GM18498 (cell line): Measurements from ENCODE around the gene SPATA20.

Source experiments
- ATAC-seq: cut with Tn5 transposase; IDR thresholded peaks from one replicate; pipeline ENCODE4 v1.9.1; 2021; ENCODE audit warnings: mild to moderate bottlenecking, moderate library complexity; ENCODE audit not compliant: unreplicated experiment

Gene SPATA20

DNA sequence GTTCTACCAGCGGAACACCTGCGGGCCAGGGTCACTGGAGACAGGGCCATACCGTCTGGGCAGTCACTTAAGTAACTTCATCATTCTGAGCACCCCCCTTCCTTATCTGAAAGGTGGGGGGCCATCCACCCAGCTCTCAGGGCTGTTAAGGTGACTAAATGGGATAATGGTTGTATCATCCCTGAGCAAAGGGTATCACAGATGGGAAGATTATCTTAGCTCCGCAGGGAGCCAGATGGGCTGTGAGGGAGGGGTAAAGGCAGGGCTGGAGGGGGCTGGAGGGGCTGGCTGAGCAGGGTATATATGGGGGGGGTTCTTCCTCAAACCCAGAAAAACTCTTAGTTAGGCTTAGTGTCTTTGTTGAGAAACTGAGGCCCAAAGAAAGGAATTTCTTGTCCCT is 10.7 kb downstream of the SPATA20 start:
- ATAC-seq: no peak

DNA sequence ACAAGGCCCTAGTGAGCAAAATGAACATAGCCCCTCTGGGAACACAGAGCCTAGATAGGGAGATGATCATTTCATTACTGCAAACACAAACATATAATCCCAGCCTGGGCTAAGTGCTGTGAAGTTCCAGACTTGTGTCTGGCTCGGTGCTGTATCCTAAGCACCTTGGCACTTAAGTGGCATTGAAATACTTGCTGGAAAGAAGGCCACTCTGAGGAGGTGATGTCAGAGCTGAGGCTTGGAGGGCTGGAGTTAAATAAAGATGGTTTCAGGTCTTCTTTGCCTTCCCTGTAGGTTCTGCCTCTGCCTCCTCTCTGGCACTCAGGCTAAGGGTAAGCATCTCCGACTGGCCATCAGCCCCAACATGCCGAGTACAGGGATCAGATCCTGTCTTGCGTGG is 11.1 kb downstream of the SPATA20 start:
- ATAC-seq: no peak

DNA sequence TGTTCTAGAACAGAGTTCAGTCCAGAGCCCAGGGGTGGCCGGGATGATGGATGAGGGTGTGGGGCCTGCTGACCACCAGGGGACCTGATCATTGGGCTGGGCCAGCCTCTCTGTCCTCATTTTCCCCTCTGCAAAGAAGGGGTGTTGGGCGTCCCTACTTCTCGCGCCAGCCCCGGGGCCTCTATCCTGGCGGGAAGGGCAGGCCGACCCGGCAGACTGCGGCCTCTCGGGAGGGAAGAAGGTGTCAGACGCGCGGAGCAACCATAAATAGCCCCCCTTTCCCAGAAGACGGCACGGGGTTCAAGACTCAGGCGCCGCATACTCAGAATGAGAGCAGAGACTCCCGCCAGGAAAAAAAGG is 11.6 kb downstream of the SPATA20 start:
- ATAC-seq: no peak

DNA sequence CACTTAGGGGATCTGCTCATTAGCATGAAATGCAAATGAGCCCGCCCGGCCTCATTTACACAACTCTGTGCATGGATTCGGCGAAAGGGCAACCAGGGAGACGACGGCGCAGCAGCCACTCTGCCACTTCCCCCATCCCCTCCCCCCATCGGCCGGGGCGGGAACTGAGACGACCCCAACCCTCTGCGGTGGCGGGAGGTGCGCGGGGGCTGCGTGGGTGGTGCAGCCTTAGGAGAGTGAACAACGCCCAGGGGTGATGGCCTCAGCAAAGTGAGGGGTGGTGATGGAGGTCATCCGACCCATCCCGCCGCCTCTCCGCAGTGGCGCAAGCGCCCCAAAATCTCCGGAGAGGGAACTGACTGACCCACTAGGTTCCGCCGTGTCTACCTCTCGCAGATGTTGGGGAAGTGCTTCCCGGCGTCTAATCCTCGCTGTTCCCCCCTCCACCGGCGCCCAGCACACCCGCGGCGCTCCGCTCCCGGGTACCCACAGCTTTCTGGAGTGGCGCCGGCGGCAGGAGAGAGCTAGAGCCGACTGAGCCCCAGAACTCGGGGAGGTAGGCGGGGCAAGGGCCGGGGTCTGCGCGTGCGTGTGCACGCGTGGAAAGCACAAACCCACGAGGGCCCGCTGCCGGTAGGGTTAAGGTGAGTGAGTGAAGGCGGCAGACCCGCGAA is 12.1 kb downstream of the SPATA20 start:
- ATAC-seq: no peak

DNA sequence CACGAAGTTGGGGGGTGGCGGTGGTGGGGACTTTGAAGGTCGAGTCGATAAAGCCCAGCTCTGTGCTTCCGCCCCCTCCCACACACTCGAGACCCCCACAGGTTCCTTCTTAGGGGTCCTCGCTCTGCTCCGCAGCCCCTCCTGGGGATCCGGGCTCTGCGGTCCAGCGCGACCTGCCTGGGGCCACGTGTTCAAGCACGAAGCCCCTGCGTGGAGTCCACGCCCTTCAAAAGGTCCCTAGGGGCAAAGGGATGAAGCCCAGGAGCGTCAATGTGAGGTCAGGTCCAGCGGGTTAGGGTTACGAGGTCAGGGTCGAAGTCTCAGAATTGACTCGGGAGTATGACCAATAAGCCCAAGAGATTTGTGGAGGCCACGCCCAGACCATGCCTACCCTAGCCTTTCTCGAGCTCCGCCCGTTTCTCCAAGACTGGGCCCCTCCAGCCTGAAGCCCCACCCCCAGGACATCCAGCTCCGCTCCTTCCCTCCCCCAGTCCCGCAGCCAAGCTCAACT is 12.8 kb downstream of the SPATA20 start:
- ATAC-seq: no peak

DNA sequence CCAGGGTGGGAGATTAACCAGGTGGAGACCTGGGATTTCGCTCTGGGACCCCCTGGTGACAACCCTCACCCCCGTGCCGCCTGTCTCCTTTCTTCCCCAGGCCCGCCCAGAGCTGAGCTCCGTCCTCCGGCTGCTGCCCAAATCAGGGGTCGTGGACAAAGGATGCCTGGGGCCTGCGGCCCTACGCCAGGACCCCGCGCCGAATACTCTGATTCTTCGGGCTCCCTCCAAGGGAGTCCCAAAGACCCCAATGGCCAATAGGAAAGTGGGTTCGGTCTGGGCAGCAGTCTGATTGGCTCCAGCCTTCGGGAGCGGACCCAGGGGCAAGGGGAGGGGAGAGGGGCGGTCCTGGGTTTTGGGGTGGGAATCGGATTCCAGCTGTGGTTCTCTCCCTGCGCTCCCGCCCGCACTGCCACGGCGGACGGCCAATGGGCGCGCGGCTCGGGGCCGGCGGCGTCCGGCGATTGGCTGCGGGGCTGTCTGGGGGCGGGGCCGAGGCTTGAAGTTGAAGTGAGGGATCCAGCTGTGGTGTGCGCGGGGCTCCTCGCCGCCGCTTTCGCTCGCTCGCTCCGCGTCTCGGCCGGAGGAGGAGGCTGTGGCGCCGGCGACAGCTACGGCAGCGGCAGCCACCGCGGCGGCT is 13.3 kb downstream of the SPATA20 start, which contains the start of gene CACNA1G:
Gene CACNA1G, plus strand, starts transcription at position 531 of the 640 bp plus-strand sequence. CDS start 745 bp downstream, outside the sequence.
- ATAC-seq: peak; percentile 90

DNA sequence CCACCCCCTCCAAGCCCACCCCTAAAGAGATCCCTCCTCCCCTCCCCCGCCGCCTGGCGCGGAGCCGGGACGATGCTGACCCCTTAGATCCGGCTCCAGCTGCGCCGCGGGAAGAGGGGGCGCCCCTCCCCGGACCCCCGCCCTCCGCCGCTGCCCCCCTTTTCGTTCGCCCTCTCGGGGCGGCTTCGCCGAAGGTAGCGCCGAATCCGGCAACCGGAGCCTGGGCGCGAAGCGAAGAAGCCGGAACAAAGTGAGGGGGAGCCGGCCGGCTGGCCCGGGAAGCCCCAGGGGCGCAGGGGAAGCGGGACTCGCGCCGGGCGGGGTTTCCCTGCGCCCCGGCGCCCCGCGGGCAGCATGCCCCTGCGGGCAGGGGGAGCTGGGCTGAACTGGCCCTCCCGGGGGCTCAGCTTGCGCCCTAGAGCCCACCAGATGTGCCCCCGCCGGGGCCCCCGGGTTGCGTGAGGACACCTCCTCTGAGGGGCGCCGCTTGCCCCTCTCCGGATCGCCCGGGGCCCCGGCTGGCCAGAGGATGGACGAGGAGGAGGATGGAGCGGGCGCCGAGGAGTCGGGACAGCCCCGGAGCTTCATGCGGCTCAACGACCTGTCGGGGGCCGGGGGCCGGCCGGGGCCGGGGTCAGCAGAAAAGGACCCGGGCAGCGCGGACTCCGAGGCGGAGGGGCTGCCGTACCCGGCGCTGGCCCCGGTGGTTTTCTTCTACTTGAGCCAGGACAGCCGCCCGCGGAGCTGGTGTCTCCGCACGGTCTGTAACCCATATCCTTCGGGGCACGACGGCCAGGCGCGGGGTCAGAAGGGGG is 14.2 kb downstream of the SPATA20 start:
- ATAC-seq: peak; percentile 13

DNA sequence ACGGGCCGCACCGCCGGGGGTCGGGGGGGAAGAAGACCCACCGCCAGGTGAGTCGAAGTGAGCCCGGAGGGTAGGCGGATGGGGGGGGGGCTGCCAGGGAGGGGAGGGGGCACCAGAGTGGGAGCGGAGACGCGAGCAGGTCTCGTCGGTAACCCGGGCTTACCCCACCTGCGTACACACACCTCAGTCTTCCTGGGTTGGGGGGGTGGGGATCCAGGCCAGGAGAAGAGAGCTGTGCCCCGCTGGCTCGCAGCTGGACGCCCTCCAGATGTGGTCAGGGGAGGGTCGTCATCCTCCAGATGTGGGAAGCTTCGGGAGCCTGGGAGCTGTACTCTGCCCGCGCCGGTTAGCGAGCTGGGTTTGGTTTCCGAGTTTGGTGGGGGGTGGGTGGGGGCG is 14.8 kb downstream of the SPATA20 start:
- ATAC-seq: no peak

DNA sequence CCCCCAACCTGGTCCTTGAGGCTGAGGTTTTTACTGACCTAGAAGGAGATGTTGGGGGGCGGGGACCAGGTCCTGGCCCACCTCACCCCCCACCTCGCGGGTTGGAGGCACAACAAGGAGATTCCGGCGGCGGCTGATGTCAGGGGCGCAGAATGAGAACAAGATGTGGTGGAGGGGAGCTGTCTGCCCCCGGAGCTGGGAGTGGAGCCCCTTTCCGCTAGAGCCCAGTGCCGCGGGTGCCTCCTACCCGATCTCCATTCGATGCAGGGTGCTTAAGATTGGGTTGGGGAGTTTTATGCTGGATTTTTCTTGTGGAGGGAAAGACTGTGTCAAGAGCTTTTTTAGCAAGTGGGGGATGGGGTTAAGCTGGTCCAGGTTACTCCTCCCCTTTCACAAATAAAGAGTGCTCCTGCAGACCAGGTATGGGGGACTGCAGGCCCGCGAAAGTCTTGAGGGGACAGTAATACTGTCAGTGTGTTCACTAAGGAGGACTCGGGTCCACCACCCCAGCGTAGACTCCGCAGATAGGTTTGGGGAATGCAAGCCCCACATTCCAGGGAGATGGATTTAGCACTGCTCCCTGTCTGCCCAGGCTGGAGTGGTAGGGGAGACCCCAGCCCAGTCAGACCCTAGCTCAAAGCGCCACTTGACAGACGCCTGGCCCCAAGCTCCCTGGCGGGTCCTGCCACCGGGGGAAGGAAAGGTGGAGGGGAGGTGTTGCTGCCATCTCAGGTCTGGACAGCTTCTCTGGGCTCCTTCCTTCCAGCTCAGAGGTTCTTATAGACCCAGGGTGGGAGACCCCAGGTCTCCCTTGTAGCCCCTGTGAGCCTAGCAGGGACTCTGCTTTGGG is 15.5 kb downstream of the SPATA20 start:
- no peak for ATAC-seq

DNA sequence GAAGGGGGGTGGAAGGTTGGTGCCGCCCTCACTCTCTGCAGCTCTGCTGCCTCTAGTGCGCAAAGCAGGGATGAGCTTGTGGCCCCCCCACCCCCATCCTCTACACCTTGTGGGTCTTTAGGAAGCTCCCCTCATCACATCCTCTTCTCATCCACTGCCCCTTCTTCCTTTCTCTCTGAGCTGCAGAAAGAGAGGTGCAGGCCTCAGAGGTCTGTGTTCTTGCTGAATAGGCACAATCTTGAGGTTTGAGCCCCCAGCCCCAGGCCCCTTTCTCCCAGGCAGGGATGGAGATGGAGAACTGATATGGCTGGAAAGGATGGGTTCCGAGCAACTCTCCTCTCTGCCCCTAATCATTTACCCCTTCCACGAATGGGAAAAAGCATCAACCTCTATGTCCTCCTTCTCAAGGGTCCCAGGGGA is 16.1 kb downstream of the SPATA20 start:
- ATAC-seq: no peak

DNA sequence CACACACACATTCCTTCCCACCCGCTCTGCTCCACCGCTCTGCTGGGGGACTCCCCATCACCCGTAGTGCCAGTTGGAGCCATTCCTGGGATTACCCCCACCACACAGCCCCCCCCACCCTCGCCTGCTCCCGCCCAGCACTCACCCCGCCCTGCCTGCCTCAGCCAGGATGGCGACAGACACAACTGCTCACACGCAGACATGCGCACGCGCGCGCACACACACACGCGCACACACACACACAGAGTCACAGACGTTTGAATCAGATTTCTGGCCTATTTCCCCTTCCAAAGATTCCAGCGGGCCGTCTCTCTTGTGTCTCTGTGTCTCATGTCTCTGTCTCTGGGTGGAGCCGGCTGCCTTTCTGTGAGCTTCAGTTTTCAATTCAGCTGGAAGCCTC is 17.9 kb downstream of the SPATA20 start:
- no peak for ATAC-seq

DNA sequence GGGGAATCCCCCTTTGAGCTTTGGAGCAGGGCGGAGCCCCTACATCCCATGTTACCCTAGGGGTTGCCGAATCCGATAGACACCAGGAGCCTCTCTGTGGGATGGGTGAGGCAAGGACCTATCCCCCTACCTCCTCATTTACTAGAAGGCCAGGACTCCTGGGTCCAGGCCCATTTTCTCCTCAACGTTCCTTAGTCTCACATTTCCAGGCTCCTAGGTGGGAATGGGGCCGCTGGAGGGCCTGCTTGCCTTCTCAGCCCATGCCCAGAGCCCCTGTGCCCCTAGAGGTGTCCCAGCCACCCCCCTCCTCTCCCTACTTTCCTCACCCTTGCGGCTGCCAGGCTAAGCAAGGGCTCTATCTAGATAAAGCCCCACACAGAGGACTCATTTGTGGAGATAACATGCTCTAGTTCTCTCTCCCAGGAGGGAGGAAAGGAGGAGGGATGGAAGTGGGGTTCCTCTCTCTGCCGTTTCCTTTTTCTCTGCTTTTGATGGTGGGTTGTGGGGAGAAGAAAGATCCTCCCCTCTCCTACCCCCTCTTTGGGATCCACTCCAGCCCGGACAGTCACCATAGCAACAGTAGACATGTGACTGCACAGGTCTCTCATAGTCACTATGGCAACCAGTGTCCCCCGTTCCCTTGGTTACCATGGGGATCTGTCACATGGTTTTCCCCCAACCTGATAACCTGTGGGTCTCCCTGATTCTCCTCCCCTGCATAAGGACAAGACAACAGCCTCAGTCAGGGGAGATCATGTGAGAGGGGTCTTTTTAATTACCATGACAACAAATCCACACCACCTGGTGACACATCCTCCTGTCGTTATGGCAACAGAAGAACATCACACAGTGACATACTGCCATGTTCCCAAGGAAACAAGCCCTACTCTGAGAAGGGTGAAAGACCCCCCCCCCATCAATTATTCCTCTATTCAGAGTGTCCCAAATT is 18.7 kb downstream of the SPATA20 start:
- ATAC-seq: no peak

DNA sequence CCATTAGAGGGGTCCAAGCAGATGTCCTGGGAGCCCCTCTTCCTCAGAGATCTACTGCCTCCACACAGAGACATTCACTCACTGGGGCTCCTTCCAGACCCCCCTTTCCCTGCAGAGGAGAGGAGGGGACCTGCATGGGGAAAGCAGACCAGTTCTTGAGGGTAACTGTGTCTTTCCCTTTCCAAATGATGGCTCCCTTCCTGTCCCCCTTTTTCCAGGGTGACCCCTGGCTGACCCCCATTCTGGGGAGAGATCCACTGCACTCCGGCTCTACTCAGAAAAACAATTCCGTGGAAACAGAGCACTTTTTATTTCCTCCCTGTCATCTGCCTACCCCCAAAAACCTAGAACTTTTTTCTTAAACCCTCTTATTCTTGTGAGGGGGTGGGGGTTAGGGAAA is 19.9 kb downstream of the SPATA20 start:
- no peak for ATAC-seq

DNA sequence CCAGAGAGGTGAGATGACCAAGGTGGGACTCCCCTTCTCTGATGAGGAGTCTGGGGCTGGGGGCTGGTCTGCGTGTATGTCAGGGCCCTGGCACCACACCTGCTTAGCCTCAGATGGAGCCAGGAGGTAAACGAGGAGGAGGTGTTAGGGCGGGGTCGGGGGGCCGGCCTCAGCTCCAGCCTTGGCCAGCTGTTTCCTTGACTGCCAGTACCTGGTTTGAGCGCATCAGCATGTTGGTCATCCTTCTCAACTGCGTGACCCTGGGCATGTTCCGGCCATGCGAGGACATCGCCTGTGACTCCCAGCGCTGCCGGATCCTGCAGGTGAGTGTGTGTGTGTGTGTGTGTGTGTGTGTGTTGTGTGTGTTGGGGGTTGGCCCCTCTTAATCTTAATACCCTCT is 21.7 kb downstream of the SPATA20 start:
- no peak for ATAC-seq

DNA sequence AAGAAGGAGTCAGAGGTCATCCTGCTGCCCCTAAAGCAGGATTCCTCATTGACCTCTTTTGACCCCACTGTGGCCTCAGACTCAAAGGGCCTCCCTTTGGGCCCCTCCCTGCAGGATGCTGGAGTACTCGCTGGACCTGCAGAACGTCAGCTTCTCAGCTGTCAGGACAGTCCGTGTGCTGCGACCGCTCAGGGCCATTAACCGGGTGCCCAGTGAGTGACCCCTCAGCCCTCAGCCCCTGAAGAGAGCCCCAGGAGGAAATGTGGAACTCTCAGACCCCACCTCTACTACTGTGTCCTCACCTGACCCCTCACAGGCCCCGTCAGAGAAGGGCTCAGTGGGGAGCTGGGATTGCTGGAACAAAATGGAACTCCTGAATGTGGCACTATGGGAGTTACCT is 22.6 kb downstream of the SPATA20 start:
- no peak for ATAC-seq

DNA sequence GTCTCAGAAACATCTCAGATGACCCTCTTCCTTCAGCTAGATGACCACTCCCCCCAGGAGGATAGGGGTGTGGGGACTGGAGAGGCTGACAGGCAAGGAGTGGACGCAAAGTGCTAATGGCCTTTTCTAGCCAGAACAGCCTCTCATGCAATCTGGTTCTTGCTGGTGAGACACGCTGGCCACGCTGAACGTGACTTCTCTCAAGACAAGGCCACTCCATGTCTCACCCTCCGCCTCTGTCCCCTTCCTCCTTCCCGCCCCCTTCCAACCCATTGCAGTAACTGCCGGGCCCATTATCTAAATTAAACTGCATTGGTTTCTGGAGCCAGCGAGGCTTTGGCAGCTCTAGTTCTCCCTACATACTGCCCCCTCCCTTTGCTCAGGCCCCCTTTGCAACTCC is 23.1 kb downstream of the SPATA20 start:
- ATAC-seq: no peak

DNA sequence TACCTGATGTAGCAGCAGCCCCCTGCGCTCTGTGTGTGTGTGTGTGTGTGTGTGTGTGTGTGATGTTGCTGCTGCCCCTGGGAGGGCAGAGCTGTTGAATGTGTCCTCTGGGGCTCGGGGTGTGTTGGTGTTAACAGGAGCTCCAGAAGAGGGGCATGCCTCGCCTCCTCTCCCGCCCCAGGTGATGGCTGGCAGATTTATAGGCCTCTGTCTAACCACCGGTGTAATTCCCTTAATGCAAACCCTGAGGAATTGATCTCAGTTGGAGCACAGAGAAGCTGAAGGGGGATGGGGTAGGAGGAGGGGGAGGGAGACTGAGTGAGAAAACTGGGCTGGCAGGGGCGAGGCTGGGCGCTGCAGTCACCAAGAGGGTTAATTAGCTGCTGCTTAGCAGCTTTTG is 23.6 kb downstream of the SPATA20 start:
- ATAC-seq: no peak

DNA sequence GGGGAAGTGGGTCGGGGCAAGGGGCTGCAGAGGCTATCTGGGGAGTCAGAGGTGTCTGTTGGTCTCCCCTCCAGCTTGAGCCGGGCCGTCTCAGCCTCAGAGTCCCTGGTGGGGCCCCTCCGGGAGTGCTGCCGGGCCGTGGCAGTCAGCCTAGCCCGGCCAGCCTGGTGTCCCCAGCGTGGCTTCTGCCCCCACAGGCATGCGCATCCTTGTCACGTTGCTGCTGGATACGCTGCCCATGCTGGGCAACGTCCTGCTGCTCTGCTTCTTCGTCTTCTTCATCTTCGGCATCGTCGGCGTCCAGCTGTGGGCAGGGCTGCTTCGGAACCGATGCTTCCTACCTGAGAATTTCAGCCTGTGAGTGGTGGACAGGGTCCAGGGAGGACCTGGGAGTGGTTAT is 24.7 kb downstream of the SPATA20 start:
- ATAC-seq: no peak

DNA sequence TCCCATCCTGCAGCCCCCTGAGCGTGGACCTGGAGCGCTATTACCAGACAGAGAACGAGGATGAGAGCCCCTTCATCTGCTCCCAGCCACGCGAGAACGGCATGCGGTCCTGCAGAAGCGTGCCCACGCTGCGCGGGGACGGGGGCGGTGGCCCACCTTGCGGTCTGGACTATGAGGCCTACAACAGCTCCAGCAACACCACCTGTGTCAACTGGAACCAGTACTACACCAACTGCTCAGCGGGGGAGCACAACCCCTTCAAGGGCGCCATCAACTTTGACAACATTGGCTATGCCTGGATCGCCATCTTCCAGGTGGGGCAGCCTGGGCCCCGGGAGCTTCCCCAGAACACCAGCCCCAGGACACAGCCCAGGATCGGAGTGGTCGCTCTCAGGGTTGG is 25.6 kb downstream of the SPATA20 start:
- ATAC-seq: no peak
